HepG2 (cell line): Measurements from ENCODE around the gene ELF2. TPM values are rescaled to one million over a fixed set of nuclear protein-coding genes. Genes with fewer than 3 reads are reported as not detected.

Experiments used
- ATAC-seq: fragments of 200-7000 bp; cut with Tn5 transposase; 3 replicates; pipeline ENCODE4 v1.9.1; 2020; ENCODE audit warnings: mild to moderate bottlenecking, moderate library complexity
- BruUV-seq: library from RNA; stranded (reverse); fragments of 400-500 nt; replicated peaks from 2 replicates; lab custom pipeline; 2021; lab: Mats Ljungman, UMichigan
- CTCF ChIA-PET: fragments of 300-600 bp; formaldehyde crosslinking; extraction: SDS; loops from one replicate; lab custom pipeline; 2021; ENCODE audit warnings: low total read pairs, inconsistent platforms, low intra/inter-chr PET ratio; lab: Yijun Ruan, JAX
- POLR2A ChIA-PET: fragments of 350-600 bp; sonication (Branson Sonifier 250); formaldehyde crosslinking; loops from one replicate; lab custom pipeline; 2020; ENCODE audit warnings: antibody characterized with exemption, inconsistent platforms; lab: Yijun Ruan, JAX
- DNase-seq: peaks from one replicate; pipeline ENCODE4 v3.0.0-alpha.2; 2015; ENCODE audit warnings: low spot score
- FAIRE-seq: peaks from 3 replicates; lab custom pipeline; 2011; peaks lifted over from hg19 to GRCh38; lab: Jason Lieb, UNC
- H2AFZ ChIP-seq: one replicate; pipeline ENCODE4 v1.6.1; 2011; ENCODE audit warnings: low read length, inconsistent platforms
- H3K27ac ChIP-seq: fragments of 300-600 bp; 3 replicates; pipeline ENCODE4 v1.8.0; 2011; ENCODE audit warnings: mixed run types, mild to moderate bottlenecking, mixed read lengths, low read length, inconsistent platforms; ENCODE audit not compliant: insufficient read depth; ENCODE audit errors: extremely low read length
- H3K27me3 ChIP-seq, 2 experiments: fragments of 200-600 bp in 1 of 2; 2 replicates in 1 of 2; 3 replicates in 1 of 2; pipeline versions ENCODE4 v1.6.0 to v1.8.0; 2011; ENCODE audit warnings: low read length in 2 of 2, mild to moderate bottlenecking in 2 of 2, moderate library complexity in 2 of 2, inconsistent platforms in 1 of 2; ENCODE audit not compliant: insufficient read depth in 2 of 2, control insufficient read depth in 1 of 2
- H3K36me3 ChIP-seq, 2 experiments: fragments of 200-600 bp in 1 of 2; replicated peaks in 1 of 2; 2 replicates in 1 of 2; 3 replicates in 1 of 2; pipeline versions ENCODE4 v1.5.1 to v1.8.0; 2011; ENCODE audit warnings: low read length in 2 of 2, inconsistent platforms in 1 of 2; ENCODE audit not compliant: insufficient read depth in 2 of 2, control insufficient read depth in 1 of 2
- H3K4me1 ChIP-seq: 2 replicates; pipeline ENCODE4 v1.5.1; 2012; ENCODE audit warnings: low read length, inconsistent platforms; ENCODE audit not compliant: insufficient read depth
- H3K4me2 ChIP-seq: 2 replicates; pipeline ENCODE4 v1.6.0; 2011; ENCODE audit warnings: low read depth, low read length, inconsistent platforms
- H3K4me3 ChIP-seq, 3 experiments: fragments of 200-600 bp in 1 of 3; sonication (generic), shearing (Covaris generic) in 1 of 3; replicated peaks in 1 of 3; 2 replicates each; pipeline ENCODE4 v1.5.1; 2011 to 2016; ENCODE audit warnings: low read length in 3 of 3, inconsistent platforms in 2 of 3, low read depth in 2 of 3, mild to moderate bottlenecking in 2 of 3, control low read depth in 1 of 3, mixed read lengths in 1 of 3; ENCODE audit not compliant: insufficient read depth in 1 of 3
- H3K79me2 ChIP-seq: one replicate; pipeline ENCODE4 v1.6.1; 2011; ENCODE audit warnings: low read length, inconsistent platforms; ENCODE audit not compliant: insufficient read depth
- H3K9ac ChIP-seq: 2 replicates; pipeline ENCODE4 v1.6.0; 2011; ENCODE audit warnings: mild to moderate bottlenecking, low read depth, low read length, inconsistent platforms; ENCODE audit not compliant: insufficient read depth
- H3K9me3 ChIP-seq: 2 replicates; pipeline ENCODE4 v1.5.1; 2012; ENCODE audit warnings: mild to moderate bottlenecking, low read length
- H4K20me1 ChIP-seq: 2 replicates; pipeline ENCODE4 v1.6.0; 2011; ENCODE audit warnings: inconsistent platforms, mild to moderate bottlenecking, low read length, moderate library complexity; ENCODE audit not compliant: insufficient read depth
- SIX1 ChIP-seq: sonication (generic); formaldehyde crosslinking; IDR thresholded peaks from 2 replicates; pipeline ENCODE4 v1.4.0; 2020; ENCODE audit warnings: missing genetic modification reagents, borderline replicate concordance
- SMAD9 ChIP-seq: sonication (generic); formaldehyde crosslinking; IDR thresholded peaks from 2 replicates; pipeline ENCODE4 v1.5.1; 2020; ENCODE audit warnings: mild to moderate bottlenecking, missing genetic modification reagents
- ZNF335 ChIP-seq: sonication (generic); formaldehyde crosslinking; IDR thresholded peaks from 2 replicates; pipeline ENCODE4 v1.4.0; 2020; ENCODE audit warnings: missing genetic modification reagents
- ZNF768 ChIP-seq: sonication (generic); formaldehyde crosslinking; IDR thresholded peaks from 2 replicates; pipeline ENCODE4 v1.4.0; 2020; ENCODE audit warnings: missing genetic modification reagents
- ZSCAN9 ChIP-seq: IDR thresholded peaks from 2 replicates; pipeline ENCODE4 v1.6.1; 2016; ENCODE audit warnings: borderline replicate concordance
- WGBS: methylation state at CpG from one replicate; pipeline ENCODE4 v1.1.6; 2017; ENCODE audit warnings: low lambda C conversion rate; 5-methylcytosine and 5-hydroxymethylcytosine counted together
- in situ Hi-C: cut with HindIII; loops from 2 replicates; pipeline ENCODE4 v1.10.0; 2017; ENCODE audit warnings: low pct_unique_long_range_greater_than_20kb; ENCODE audit not compliant: extremely low pct_ligation_motif_present
- intact Hi-C: fragments of 100-400 bp; cut with micrococcal nuclease; formaldehyde crosslinking; loops from one replicate; pipeline ENCODE4 v1.10.0; 2022; ENCODE audit not compliant: unreplicated experiment
- polyA plus RNA-seq, 8 experiments: library from polyadenylated mRNA; depleted of rRNA in 3 of 8; stranded (reverse) in 7 of 8; unstranded in 1 of 8; fragments of >200 nt; fragmentation: Illumina TruSeq in 4 of 8; extraction: Trizol in 4 of 8; gene quantifications; 2 replicates each; pipeline versions ENCODE4 v1.2.1 to v1.2.3, GENCODE V29; 2011 to 2016; ENCODE audit warnings: low read depth in 4 of 8, missing spikeins in 1 of 8, mixed read lengths in 1 of 8; ENCODE audit not compliant: insufficient read depth in 1 of 8
- total RNA-seq, 5 experiments: library from RNA; depleted of rRNA; stranded (reverse); fragments of >200 nt; fragmentation: Illumina TruSeq; extraction: Trizol; gene quantifications; 2 replicates each; pipeline ENCODE4 v1.2.3, GENCODE V29; 2016; ENCODE audit warnings: low read depth in 1 of 5
- TF ChIP-seq, protein P1 (sequence below): sonication (generic); formaldehyde crosslinking; IDR thresholded peaks from 2 replicates; pipeline ENCODE4 v1.4.0; 2020; ENCODE audit warnings: missing genetic modification reagents
- TF ChIP-seq, protein P2 (sequence below): IDR thresholded peaks from 2 replicates; pipeline ENCODE4 v1.6.1; 2012; ENCODE audit warnings: low read depth, low read length, improper control_type of control experiment
- TF ChIP-seq, protein P3 (sequence below): sonication (generic); formaldehyde crosslinking; IDR thresholded peaks from 2 replicates; pipeline ENCODE4 v1.5.0; 2020; ENCODE audit warnings: missing genetic modification reagents
- TF ChIP-seq, protein P4 (sequence below): sonication (generic); formaldehyde crosslinking; IDR thresholded peaks from 2 replicates; pipeline ENCODE4 v1.4.0; 2020; ENCODE audit warnings: missing genetic modification reagents

Gene ELF2
- total and polyA plus RNA-seq, 2 of the 13 experiments (the other 11 are each of a cell fraction or from before 2014, with no cell fraction given) = 28.6 to 35.4 TPM

DNA sequence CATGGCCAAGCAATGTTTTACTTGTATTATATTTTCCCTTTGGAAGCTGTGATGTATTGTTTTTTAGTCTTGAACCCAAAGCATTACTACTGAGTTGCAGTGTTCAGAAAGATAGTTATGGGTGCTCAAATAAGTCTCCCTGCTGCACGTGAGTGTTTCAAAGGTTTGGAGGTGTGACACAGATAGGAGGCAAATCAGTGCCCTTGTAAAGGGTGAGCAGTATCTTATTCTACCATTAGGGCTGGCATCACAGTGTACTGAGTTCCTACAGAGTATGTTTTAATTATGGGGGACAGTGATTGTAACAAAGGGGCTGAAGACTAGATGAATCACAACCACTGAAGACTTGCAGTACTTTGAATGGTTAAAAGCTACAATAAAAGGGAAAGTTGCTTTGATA lies 123.1 kb downstream of the ELF2 start:
- H3K27me3 ChIP-seq = no peaks in the 10 kb centered on the region
- no peak overlapping the region for H3K27ac ChIP-seq
- BruUV-seq = no TSS peak
- no peaks in the 10 kb centered on the region for H3K79me2 ChIP-seq
- POLR2A ChIA-PET = no interaction called here
- no peak overlapping the region for H3K9ac ChIP-seq
- no peak overlapping the region for H2AFZ ChIP-seq
- H3K4me3 ChIP-seq = no peak overlapping the region
- CTCF ChIA-PET = no interaction called here
- DNase-seq = no peak
- in situ Hi-C loops = no loop called here
- H3K4me1 ChIP-seq = no peaks in the 10 kb centered on the region
- H3K4me2 ChIP-seq = no peak overlapping the region
- intact Hi-C loops = no loop called here
- H3K36me3 ChIP-seq = peaks cover 7 to 20% of the 10 kb centered on the region in 2 experiments
- ATAC-seq = no peak
- 100% methylated on average over 1 of the region's 1 CpG for WGBS
- H3K9me3 ChIP-seq = no peaks in the 10 kb centered on the region
- no peak for FAIRE-seq
- no peaks in the 10 kb centered on the region for H4K20me1 ChIP-seq
- TF ChIP-seq, protein P1, sequence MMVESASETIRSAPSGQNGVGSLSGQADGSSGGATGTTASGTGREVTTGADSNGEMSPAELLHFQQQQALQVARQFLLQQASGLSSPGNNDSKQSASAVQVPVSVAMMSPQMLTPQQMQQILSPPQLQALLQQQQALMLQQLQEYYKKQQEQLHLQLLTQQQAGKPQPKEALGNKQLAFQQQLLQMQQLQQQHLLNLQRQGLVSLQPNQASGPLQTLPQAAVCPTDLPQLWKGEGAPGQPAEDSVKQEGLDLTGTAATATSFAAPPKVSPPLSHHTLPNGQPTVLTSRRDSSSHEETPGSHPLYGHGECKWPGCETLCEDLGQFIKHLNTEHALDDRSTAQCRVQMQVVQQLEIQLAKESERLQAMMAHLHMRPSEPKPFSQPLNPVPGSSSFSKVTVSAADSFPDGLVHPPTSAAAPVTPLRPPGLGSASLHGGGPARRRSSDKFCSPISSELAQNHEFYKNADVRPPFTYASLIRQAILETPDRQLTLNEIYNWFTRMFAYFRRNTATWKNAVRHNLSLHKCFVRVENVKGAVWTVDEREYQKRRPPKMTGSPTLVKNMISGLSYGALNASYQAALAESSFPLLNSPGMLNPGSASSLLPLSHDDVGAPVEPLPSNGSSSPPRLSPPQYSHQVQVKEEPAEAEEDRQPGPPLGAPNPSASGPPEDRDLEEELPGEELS (CRISPR knock-in tag) = no peak
- TF ChIP-seq, protein P2, sequence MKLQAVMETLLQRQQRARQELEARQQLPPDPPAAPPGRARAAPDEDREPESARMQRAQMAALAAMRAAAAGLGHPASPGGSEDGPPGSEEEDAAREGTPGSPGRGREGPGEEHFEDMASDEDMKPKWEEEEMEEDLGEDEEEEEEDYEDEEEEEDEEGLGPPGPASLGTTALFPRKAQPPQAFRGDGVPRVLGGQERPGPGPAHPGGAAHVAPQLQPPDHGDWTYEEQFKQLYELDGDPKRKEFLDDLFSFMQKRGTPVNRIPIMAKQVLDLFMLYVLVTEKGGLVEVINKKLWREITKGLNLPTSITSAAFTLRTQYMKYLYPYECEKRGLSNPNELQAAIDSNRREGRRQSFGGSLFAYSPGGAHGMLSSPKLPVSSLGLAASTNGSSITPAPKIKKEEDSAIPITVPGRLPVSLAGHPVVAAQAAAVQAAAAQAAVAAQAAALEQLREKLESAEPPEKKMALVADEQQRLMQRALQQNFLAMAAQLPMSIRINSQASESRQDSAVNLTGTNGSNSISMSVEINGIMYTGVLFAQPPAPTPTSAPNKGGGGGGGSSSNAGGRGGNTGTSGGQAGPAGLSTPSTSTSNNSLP = no peak
- TF ChIP-seq, protein P3, sequence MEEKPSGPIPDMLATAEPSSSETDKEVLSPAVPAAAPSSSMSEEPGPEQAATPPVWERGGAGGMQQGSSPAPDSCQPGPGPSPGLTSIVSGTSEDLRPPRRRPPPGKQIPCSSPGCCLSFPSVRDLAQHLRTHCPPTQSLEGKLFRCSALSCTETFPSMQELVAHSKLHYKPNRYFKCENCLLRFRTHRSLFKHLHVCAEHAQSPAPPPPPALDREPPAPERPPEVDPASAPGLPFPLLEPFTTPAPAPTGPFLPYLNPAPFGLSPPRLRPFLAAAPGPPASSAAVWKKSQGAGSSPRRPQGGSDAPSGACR = no peak
- TF ChIP-seq SIX1 (CRISPR knock-in tag) (no peak), ZNF768 (no peak), ZNF335 (CRISPR knock-in tag) (no peak), SMAD9 (no peak), ZSCAN9 (CRISPR knock-in tag) (no peak)
- TF ChIP-seq, protein P4, sequence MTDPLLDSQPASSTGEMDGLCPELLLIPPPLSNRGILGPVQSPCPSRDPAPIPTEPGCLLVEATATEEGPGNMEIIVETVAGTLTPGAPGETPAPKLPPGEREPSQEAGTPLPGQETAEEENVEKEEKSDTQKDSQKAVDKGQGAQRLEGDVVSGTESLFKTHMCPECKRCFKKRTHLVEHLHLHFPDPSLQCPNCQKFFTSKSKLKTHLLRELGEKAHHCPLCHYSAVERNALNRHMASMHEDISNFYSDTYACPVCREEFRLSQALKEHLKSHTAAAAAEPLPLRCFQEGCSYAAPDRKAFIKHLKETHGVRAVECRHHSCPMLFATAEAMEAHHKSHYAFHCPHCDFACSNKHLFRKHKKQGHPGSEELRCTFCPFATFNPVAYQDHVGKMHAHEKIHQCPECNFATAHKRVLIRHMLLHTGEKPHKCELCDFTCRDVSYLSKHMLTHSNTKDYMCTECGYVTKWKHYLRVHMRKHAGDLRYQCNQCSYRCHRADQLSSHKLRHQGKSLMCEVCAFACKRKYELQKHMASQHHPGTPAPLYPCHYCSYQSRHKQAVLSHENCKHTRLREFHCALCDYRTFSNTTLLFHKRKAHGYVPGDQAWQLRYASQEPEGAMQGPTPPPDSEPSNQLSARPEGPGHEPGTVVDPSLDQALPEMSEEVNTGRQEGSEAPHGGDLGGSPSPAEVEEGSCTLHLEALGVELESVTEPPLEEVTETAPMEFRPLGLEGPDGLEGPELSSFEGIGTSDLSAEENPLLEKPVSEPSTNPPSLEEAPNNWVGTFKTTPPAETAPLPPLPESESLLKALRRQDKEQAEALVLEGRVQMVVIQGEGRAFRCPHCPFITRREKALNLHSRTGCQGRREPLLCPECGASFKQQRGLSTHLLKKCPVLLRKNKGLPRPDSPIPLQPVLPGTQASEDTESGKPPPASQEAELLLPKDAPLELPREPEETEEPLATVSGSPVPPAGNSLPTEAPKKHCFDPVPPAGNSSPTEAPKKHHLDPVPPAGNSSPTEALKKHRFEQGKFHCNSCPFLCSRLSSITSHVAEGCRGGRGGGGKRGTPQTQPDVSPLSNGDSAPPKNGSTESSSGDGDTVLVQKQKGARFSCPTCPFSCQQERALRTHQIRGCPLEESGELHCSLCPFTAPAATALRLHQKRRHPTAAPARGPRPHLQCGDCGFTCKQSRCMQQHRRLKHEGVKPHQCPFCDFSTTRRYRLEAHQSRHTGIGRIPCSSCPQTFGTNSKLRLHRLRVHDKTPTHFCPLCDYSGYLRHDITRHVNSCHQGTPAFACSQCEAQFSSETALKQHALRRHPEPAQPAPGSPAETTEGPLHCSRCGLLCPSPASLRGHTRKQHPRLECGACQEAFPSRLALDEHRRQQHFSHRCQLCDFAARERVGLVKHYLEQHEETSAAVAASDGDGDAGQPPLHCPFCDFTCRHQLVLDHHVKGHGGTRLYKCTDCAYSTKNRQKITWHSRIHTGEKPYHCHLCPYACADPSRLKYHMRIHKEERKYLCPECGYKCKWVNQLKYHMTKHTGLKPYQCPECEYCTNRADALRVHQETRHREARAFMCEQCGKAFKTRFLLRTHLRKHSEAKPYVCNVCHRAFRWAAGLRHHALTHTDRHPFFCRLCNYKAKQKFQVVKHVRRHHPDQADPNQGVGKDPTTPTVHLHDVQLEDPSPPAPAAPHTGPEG = no peak
